Stimulated activated CD8-positive, alpha-beta memory T cell treated with anti-CD3 and anti-CD28 coated beads, Interleukin-12 subunit alpha, Interleukin-12 subunit beta, amount 100 ng/mL, for 24 hours (primary cell): ENCODE data around the gene GOSR2.
A peak's percentile ranks its signal among the peaks of the same experiment; 100 is the strongest.
"Not testable (repeated sequence)": the region's sequence is repeated elsewhere in the genome, so short reads cannot be mapped to it uniquely, and the experiment has no call there.

Source experiments
- DNase-seq: peaks from one replicate; pipeline ENCODE4 v3.0.0-alpha.2; 2020; ENCODE audit errors: extremely low read depth

Gene GOSR2

DNA sequence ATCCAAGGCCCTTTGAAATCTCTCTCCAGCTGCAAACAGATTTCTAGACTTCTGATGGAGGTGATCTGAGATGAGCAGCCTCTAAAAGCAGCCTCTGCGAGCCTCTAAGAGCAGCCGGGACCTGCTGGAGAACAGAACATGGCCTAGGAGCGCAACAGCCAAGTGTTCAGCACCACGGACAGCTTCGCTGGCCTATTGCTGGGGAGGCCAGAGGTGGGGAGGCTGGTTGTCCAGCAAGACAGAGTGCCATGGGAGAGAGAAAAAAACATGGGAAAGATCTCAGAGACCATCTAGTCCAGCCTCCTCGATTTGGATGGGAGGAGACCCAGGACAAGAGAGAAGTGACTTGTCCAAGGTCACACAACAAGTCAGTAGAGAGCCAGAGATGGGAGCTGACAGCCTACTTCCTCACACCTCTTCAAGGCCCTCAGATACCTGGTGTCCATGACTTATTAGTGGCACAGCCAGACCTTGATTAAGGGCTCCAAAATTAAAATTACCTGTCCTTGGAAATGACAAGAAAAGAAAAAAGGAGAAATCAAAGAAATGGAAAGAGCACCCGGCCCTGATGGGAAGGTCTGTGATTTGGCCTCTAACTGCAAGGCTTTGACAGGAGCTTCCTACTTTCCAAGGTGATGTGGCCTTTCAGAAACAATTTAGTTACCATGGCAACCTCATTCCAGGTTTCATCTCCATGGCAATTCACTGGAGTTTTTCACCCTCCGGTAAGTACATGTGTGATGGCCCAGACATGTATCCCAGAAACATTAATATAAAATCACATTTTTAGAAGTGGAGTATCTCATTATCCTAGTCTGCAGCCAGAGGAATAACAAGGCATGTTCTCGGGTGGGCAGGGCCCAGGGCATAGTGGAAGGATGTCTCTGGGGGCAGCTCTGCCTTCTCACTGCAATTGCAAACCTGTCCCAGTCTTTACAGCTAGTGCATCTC lies 41.6 kb downstream of the GOSR2 start:
- no peak for DNase-seq

- DNase-seq, result no peak
These were observed 45.4 kb downstream of the GOSR2 start for GRCh38 chr17:46968224-46968834.

DNA sequence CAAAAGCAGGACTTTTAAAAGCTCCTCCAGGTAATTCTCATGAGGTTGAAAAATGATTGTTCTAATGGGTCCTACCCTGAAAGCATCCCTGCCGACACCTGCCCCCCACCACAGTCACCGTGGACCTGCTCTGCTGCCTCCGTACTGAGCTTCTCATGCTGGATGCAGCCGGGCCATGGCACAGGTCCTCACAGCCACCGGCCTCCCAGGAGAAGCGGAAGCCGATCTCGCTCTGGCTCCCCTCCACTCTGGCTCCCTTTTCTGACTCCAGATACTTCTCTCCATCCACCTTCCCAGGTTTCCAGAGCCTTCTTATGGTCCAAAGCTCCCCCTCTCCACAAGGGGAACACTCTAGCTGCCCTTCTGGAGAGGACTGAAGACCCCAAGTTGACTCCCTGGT lies 45.9 kb downstream of the GOSR2 start:
- no peak for DNase-seq

- no peak for DNase-seq
These were observed 48.8 kb downstream of the GOSR2 start for GRCh38 chr17:46971647-46972300.

DNA sequence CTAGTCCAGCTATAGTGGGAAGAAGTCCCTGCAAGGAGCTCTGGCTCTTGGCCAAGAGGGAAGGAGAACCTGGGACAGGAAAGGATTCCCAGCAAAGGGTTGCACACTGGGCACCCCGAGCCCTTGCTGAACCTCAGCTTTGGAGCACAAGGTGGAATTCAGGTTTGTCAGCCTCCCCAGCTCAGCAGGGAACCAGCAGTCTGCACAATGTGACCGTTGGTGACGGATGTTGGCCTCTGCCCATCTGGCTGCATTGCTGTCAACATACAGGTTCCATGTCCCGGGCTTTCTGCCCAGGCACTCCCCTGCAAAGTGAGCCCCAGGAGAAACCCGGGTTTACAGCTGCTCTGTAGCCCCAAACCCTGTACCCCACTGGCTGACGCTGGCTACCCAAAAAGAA lies 49.4 kb downstream of the GOSR2 start:
- DNase-seq, result no peak

DNA sequence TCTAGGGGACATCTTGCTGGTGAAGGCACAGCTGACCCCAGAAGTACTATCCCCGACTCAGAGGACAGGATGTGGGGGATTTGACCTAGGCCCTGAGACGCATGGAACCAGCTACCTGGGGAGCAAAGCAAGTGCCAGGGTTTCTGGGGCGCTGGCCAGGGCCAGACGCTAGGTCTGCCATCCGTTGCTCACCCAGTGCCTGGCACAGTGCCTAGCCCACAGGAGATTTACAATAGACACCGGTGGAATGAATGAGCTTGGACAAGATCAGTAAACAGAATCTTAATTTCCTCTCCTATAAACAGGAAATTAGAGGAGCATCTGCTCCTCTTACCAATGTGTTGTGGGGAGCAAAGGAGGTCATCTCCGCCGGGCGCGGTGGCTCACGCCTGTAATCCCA lies 51.1 kb downstream of the GOSR2 start:
- DNase-seq, result no peak

GRCh38 chr17:46975287-46975686 lies 52.3 kb downstream of the GOSR2 start:
- DNase-seq, result no peak

GRCh38 chr17:46976626-46977270 lies 53.8 kb downstream of the GOSR2 start:
- DNase-seq, result no peak

- no peak for DNase-seq
These were observed 54.4 kb downstream of the GOSR2 start for GRCh38 chr17:46977348-46977747.

GRCh38 chr17:46977750-46978488 lies 55.0 kb downstream of the GOSR2 start:
- DNase-seq, result no peak

- DNase-seq, result no peak
These were observed 55.7 kb downstream of the GOSR2 start for GRCh38 chr17:46978489-46979146.

- DNase-seq, result peak; percentile 9
These were observed 56.3 kb downstream of the GOSR2 start, which contains the start of gene RPRML for GRCh38 chr17:46979147-46979863. TSS of gene RPRML (minus strand) at chr17:46979253. CDS start at chr17:46979007, 246 bp downstream.

- no peak for DNase-seq
These were observed 59.6 kb downstream of the GOSR2 start for GRCh38 chr17:46982577-46982976.

DNA sequence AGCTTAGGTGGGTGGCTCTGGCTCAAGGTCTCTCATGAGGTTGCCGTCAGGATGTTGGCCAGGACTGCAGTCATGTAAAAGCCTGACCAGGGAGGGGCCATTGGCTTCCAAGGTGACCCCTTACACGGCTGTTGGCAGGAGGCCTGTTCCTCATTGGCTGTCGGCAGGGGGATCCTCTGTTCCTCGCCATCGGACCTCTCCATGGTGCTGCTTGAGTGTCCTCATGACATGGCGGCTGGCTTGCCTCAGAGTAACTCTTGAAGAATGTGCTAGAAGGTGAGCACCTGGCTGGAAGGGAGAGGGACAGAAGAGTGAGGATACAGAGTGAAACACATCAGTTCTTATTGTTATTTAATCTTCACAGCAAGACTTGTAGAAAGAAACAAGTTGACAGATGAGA lies 60.8 kb downstream of the GOSR2 start:
- no peak for DNase-seq

- no peak for DNase-seq
These were observed 61.4 kb downstream of the GOSR2 start for GRCh38 chr17:46984341-46984740.

GRCh38 chr17:46984892-46985291 lies 61.9 kb downstream of the GOSR2 start:
- no peak for DNase-seq

- DNase-seq, result no peak
These were observed 63.4 kb downstream of the GOSR2 start for GRCh38 chr17:46986366-46986765.

- not testable (repeated sequence) for DNase-seq
These were observed 65.0 kb downstream of the GOSR2 start for GRCh38 chr17:46987927-46988326.

- no peak for DNase-seq
These were observed 66.9 kb downstream of the GOSR2 start for GRCh38 chr17:46989637-46990431.
